Measurements from ENCODE around the gene PPM1H.
"Not testable (repeated sequence)": the region's sequence is repeated elsewhere in the genome, so short reads cannot be mapped to it uniquely, and the experiment has no call there.

PPM1H gene

DNA sequence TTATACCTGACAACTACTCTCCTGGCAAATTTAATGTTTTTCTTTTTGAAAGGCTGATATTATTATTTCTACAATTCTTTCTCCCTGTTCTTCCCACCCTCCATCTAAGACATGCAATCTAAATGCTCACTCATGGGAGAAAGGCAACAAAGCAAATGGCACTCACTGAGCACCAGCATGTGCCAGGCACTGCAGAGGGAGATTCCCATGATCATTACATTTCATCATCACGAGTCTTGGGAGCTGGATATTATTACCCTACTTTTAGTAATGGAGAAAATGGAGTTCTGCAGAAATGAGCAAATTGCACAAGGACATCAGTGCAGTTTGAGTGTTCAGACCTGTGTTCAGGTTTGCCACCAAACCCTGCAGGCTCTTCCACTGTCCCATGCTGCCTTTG, 27.9 kb downstream of the PPM1H start:
- DNase-seq: no peak

GRCh38 chr12:62903151-62903550, 31.8 kb downstream of the PPM1H start:
- DNase-seq: no peak

GRCh38 chr12:62900686-62901272, 34.2 kb downstream of the PPM1H start:
- no peak for DNase-seq

DNA sequence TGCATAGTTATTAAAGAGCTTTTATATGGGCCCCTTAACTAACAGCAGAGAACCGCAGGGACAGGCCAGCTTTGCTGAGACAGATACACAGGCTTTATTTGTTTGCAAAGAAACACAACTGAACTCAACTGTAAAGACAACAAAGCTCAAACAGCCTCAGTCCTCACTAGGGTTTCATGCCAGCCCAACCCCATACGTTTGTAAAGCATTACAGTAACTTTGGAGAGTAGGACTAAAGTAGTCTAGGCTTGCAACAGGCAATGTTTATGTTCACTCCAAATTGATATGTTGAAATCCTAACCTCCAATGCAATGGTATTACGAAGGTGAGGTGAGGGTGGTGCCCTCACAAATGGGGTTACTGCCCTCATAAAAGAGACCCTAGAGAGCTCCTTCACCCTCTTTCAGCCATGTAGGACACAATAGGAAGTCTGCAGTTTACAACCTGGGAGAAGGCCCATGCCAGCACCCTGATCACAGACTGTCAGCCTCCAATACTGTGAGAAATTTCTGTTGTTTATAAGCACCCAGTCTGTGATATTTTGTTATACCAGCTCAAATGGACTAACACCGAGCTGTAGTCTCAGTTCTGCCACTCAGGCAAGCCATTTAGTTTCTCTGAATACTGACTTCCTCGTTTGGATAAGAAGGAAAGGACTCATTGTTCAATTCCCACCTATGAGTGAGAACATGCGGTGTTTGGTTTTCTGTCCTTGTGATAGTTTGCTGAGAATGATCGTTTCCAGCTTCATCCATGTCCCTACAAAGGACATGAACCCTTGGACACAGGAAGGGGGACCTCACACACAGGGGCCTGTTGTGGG, 35.2 kb downstream of the PPM1H start:
- no peak for DNase-seq

GRCh38 chr12:62898526-62898925, 36.4 kb downstream of the PPM1H start:
- no peak for DNase-seq

- no peak for DNase-seq
Observed at GRCh38 chr12:62895351-62895877, 39.5 kb downstream of the PPM1H start.

- DNase-seq: no peak
Observed at GRCh38 chr12:62893276-62893675, 41.7 kb downstream of the PPM1H start.

GRCh38 chr12:62891805-62892549, 43.0 kb downstream of the PPM1H start:
- no peak for DNase-seq

DNA sequence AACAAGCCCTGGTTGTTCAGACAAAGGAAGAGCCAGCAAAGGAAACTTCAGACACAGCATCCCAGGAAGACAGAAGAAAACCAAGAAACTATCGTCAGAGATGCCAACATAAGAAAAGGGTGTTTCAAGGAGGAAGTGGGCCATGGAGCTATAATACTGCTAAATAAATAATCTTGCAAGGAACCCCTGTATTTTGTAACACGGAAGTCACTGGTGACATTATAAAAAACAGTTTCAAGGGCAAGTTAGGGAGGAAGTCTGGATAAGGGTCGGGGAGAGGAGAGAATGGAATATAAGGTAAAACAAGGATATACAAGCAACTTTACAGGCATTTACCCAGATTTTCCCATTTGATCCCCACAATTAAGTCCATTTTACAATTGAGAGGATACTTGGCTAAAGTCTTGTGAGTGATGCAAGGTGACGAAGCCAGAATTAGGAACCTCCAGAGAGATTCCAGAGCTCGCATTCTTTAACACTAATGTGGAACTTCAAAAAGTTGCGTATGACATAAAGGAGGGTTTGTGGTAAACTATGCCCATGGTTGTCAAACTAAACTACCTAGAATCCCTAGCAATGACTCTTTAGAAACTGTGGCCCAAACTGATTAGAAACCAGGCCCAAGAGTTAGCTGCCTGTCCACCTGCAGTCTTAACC, 46.4 kb downstream of the PPM1H start:
- DNase-seq: no peak

DNA sequence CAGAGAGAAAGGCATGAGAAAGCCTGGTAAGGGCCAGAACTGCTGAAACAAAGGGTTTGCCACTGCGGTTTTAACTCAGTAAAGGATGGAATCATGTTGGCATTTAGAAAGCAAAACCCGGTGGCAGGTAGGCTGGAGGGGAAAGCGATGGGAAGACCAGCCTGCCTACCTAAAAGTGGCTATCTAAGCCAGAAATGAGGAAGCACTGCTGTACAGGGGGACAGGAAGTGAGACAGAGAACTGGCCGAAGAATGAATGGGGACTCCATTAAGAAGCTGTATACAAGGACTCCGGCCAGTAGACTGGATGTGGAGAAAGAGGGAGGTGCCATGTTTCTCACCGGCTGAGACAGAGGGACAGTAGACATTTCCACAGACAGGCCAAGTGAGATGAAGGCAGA, 48.2 kb downstream of the PPM1H start:
- DNase-seq: no peak

DNA sequence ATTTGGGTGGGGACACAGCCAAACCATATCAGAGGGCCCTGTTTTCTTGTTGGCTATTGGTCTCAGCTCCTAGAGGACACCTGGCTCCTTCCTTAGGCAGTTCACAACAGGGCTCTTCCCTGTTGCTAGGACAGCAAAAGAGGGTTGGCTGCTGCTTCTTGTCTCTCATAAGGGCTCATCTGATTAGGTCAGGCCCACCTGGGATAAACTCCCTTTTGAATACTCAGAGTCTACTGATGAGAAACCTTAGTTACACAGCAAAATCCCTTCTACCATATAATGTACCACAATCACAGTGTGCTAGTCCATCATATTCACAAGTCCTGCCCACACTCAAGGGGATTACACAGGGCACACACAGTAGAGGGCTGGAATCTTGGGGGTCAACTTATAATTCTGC, 49.7 kb downstream of the PPM1H start:
- no peak for DNase-seq

GRCh38 chr12:62884832-62885231, 50.1 kb downstream of the PPM1H start:
- DNase-seq: not testable (repeated sequence)

GRCh38 chr12:62882696-62883095, 52.3 kb downstream of the PPM1H start:
- DNase-seq: no peak

GRCh38 chr12:62882140-62882539, 52.8 kb downstream of the PPM1H start:
- no peak for DNase-seq

DNA sequence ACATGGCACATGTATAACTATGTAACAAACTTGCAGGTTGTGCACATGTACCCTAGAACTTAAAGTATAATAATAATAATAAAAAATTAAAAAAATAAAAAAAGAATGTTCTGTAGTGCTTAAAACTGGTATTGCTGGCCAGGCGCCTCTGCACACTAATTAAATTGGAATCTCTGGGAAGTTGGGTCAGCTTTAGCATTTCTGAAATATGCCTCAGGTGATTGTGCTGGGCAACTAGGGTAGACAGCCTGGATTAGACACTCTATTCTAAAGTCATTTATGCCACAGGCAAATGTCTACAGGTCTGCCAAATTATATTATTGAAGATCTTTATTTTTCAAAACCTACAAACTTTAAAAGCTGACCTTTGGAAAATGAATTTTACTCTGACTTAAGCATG, 55.3 kb downstream of the PPM1H start:
- no peak for DNase-seq

GRCh38 chr12:62879228-62879627, 55.7 kb downstream of the PPM1H start:
- DNase-seq: not testable (repeated sequence)

- no peak for DNase-seq
Observed at GRCh38 chr12:62878211-62878610, 56.7 kb downstream of the PPM1H start.

DNA sequence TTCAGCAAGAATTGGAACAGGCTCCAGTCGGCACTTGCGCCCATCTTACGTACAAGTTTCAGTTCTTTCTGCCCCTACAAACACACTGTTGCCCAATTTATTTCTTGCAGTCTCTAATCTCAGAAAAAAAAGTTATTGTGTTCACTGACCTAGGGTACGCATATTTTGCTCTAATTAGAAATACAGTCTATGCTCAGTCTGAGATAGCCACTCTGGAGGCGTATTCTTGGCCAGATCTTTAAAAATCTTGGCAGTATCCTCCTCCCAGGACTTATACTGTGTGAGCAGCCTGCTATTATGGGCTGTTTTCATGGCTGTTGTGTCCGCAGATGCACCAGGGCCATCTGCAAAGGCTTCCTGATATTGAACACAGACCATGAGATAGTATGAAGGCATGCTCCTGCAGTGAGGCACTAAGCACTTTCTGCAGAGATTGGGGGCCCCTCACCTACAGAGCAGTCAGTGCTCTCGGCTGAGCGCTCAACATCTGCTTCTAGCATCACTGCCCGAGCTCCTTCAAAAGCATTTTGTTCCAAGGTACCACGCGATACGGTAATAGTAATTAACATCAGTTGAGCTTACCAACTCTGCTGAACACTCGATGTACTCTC, 57.9 kb downstream of the PPM1H start:
- DNase-seq: no peak

- no peak for DNase-seq
Observed at GRCh38 chr12:62873826-62874448, 61.0 kb downstream of the PPM1H start.

- DNase-seq: no peak
Observed at GRCh38 chr12:62873116-62873825, 61.7 kb downstream of the PPM1H start.

- DNase-seq: no peak
Observed at GRCh38 chr12:62868820-62869219, 66.1 kb downstream of the PPM1H start.

All from retina (tissue), 1 donor.